ENCODE measurements around the gene MAPK11.

Gene MAPK11

DNA sequence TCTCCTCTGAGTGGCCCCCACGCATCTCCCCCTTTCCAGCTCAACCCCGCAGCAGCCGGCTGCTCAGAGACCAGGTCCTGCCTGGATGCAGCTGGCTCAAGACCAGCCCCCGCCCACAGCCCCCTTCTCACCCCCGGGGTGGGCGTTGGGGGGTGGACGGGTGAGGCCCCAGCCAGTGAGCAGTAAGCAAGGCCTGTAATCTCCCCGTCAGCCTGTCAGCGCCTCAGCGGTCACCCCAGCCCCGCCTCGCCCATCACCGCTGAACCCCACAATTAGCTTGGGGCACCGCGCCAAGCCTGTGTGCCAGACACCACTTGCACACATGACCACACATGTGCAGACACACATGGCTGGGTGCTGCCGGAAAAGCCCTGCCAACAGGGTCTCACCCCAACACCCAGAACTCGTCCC, 31.4 kb upstream of the MAPK11 start:
- Histone ChIP-seq H3K27me3 (replicated peaks in 2 of 5; ENCODE audit: control insufficient read depth in 4 of 5, insufficient read depth in 5 of 5, low read length in 4 of 5) (no peaks in the 10 kb centered on the region), H3K27ac (ENCODE audit: insufficient read depth in 1 of 2, low read depth in 1 of 2, low read length in 2 of 2, poor library complexity in 1 of 2, severe bottlenecking in 2 of 2) (no peak overlapping the region), H3K4me1 (ENCODE audit: control extremely low read depth in 1 of 4, control insufficient read depth in 4 of 4, insufficient read depth in 4 of 4, low read length in 3 of 4) (peaks cover 0 to 84% (median 76%) of the 10 kb centered on the region in 4 experiments), H3K36me3 (ENCODE audit: control insufficient read depth in 4 of 4, insufficient read depth in 4 of 4, low read length in 3 of 4) (peaks cover 0 to 6% (median 0%) of the 10 kb centered on the region in 4 experiments), H3K9me3 (ENCODE audit: control extremely low read depth in 1 of 5, control insufficient read depth in 4 of 5, insufficient read depth in 2 of 5, low read depth in 1 of 5, low read length in 4 of 5) (no peaks in the 10 kb centered on the region), H3K4me3 (ENCODE audit: control insufficient read depth in 1 of 7, extremely low read depth in 1 of 7, insufficient read depth in 4 of 7, low read depth in 2 of 7, low read length in 6 of 7) (peak overlapping the region in 1 of 7 experiments; percentile 4)
- DNase-seq, result peak in 1 of 3 donors; percentile 58
- POLR2A ChIA-PET, result interaction anchor here (0.6 to 6.2 kb wide), 3 partner anchors 10 to 13 kb away, joined by 3 to 33 read pairs (median 3); no protein-coding TSS in a partner anchor
- CTCF ChIA-PET, result interaction anchor here (1.0 to 6.0 kb wide), 6 partner anchors 15 to 40 kb away, joined by 3 to 32 read pairs (median 9); partner anchors contain the start of gene DENND6B
- WGBS (ENCODE audit: insufficient coverage), result 60% methylated on average over 12 of the region's 17 CpGs

DNA sequence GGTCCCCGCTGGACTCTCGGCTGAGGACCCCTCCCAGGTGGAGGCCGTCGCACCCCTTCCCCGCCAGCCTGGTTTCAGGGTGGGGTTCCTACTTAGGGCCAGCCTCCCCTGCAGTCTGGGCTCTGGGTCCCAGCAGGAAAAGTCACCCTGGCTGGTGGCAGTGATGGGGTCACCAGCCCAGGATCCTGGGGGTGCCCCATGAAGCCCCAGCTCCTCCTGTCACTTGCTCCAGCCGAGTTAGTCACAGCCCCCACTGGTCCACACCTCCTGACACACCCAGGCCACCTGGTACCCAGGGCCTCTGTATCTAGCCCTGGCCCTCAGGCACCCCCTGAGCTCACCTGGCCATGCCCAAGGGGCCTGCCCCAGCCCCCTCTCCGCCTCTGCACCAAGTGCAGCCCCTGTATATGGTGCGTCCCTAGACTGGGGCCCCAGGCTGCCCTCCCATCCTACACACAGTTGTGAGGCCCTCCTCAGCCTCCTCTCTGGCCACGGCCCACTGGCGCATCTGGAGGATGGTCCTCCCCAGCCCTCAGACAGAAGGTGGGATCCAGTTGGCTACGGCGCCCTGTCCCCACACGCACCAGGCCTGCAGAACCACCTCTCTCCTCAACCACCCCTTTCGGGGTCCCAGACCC, 30.6 kb upstream of the MAPK11 start:
- H3K27me3 ChIP-seq (replicated peaks in 2 of 5; ENCODE audit: control insufficient read depth in 4 of 5, insufficient read depth in 5 of 5, low read length in 4 of 5), result no peaks in the 10 kb centered on the region
- no peak overlapping the region for H3K27ac ChIP-seq (ENCODE audit: insufficient read depth in 1 of 2, low read depth in 1 of 2, low read length in 2 of 2, poor library complexity in 1 of 2, severe bottlenecking in 2 of 2)
- peaks cover 0 to 6% (median 0%) of the 10 kb centered on the region in 4 experiments for H3K36me3 ChIP-seq (ENCODE audit: control insufficient read depth in 4 of 4, insufficient read depth in 4 of 4, low read length in 3 of 4)
- no peak for DNase-seq
- peak overlapping the region in 1 of 7 experiments; percentile 5 for H3K4me3 ChIP-seq (ENCODE audit: control insufficient read depth in 1 of 7, extremely low read depth in 1 of 7, insufficient read depth in 4 of 7, low read depth in 2 of 7, low read length in 6 of 7)
- POLR2A ChIA-PET, result no interaction called here
- WGBS (ENCODE audit: insufficient coverage), result 95% methylated on average over 11 of the region's 14 CpGs
- peaks cover 0 to 77% (median 71%) of the 10 kb centered on the region in 4 experiments for H3K4me1 ChIP-seq (ENCODE audit: control extremely low read depth in 1 of 4, control insufficient read depth in 4 of 4, insufficient read depth in 4 of 4, low read length in 3 of 4)
- H3K9me3 ChIP-seq (ENCODE audit: control extremely low read depth in 1 of 5, control insufficient read depth in 4 of 5, insufficient read depth in 2 of 5, low read depth in 1 of 5, low read length in 4 of 5), result no peaks in the 10 kb centered on the region
- CTCF ChIA-PET, result interaction anchor here (1.2 to 6.0 kb wide), 3 partner anchors 23 to 41 kb away, joined by 4 to 32 read pairs (median 7); no protein-coding TSS in a partner anchor

DNA sequence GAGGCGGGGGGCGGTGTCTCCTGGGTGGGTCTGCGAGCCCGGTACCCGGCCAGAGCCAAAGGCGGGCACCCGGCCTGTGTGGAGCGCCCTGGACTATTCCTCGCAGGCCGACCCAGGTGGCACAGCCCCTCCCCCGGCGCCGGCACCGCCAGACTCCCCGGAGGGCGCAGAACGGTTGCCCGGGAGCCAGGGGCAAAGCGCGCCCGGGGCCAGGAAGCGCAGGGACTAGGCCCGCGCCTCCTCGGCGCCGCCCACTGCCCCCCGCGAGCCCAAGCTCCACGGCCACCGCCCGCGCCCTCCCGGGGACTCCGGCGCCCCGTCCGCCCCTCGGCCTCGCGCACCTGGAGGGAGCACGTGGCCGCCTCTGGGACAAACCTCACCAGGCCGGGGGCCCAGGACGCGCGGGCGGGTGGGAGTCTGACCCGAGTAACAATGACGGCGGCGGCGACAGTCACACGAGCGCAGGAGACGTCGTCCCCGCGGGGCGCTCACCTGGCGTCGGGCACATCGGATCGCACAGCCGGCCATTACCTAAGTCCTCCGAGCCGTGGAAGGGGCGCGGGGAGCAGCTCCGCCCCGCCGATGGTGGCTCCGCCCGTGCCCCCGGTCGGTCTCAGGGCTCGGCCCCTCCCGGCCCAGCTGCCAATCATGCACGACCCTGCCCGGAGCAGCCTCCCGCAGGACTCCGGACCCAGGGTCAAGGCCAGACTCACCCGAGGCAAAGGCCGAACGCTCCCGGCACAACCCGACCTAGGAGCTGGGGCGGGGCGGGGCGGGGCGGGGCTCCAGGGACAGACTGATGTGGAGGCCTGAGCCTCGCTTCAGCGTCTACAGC, 29.8 kb upstream of the MAPK11 start:
- H3K4me3 ChIP-seq (ENCODE audit: control insufficient read depth in 1 of 7, extremely low read depth in 1 of 7, insufficient read depth in 4 of 7, low read depth in 2 of 7, low read length in 6 of 7), result peak overlapping the region in 4 of 7 experiments; percentile 28 to 64 (median 54)
- CTCF ChIA-PET, result interaction anchor here (0.6 to 6.0 kb wide), 8 partner anchors 12 to 51 kb away, joined by 3 to 32 read pairs (median 4); partner anchors contain the start of gene DENND6B
- no peaks in the 10 kb centered on the region for H3K9me3 ChIP-seq (ENCODE audit: control extremely low read depth in 1 of 5, control insufficient read depth in 4 of 5, insufficient read depth in 2 of 5, low read depth in 1 of 5, low read length in 4 of 5)
- DNase-seq, result peak in 1 of 3 donors; percentile 24
- H3K36me3 ChIP-seq (ENCODE audit: control insufficient read depth in 4 of 4, insufficient read depth in 4 of 4, low read length in 3 of 4), result peaks cover 0 to 6% (median 0%) of the 10 kb centered on the region in 4 experiments
- 26% methylated on average over 88 of the region's 93 CpGs for WGBS (ENCODE audit: insufficient coverage)
- H3K4me1 ChIP-seq (ENCODE audit: control extremely low read depth in 1 of 4, control insufficient read depth in 4 of 4, insufficient read depth in 4 of 4, low read length in 3 of 4), result peaks cover 0 to 73% (median 64%) of the 10 kb centered on the region in 4 experiments
- H3K27me3 ChIP-seq (replicated peaks in 2 of 5; ENCODE audit: control insufficient read depth in 4 of 5, insufficient read depth in 5 of 5, low read length in 4 of 5), result no peaks in the 10 kb centered on the region
- H3K27ac ChIP-seq (ENCODE audit: insufficient read depth in 1 of 2, low read depth in 1 of 2, low read length in 2 of 2, poor library complexity in 1 of 2, severe bottlenecking in 2 of 2), result no peak overlapping the region
- POLR2A ChIA-PET, result interaction anchor here (0.6 kb wide), 2 partner anchors 56 to 69 kb away, joined by 3 to 6 read pairs; no protein-coding TSS in a partner anchor

DNA sequence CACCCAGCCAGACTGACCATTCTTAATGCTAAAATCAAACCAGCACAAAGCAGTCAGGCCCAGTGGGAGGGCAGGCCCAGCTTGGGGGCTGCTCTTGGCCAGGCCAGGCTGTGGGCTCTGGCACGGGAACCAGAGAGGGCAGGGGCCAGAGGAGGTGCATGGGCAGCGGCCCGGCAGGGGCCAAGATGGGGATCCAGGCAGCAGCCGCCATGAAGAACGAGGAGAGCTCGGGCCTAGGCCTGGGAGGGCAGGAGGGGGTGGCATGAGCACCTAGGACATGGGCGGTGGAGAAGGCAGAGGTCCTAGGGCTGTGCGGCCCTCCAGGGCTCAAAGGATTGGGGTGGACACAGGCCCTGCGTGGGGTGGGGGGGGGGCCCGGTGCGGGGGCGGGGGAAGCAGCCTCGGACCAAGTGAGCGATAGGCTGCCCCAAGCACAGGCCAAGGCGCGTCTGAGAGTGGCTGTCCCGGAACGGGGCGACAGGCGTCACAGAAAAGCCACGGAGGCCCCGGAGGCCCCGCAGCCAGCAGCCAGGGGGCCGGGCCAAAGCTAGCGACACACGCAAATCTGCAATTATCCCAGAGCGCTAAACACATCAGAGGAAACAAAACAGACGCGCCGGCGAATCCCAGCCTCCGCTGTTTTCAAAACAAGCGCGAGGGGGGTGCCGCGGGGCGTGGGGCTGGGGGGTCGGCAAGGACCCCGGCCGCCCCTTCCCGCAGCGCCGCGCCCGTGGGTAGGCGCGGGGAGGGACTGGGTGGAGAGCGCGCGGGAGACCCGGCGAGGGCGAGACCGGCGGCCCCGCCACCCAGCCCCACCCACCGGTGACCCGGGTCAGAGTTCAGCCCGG, 29.0 kb upstream of the MAPK11 start:
- Histone ChIP-seq H3K4me3 (ENCODE audit: control insufficient read depth in 1 of 7, extremely low read depth in 1 of 7, insufficient read depth in 4 of 7, low read depth in 2 of 7, low read length in 6 of 7) (peak overlapping the region in 4 of 7 experiments; percentile 28 to 64 (median 54)), H3K9me3 (ENCODE audit: control extremely low read depth in 1 of 5, control insufficient read depth in 4 of 5, insufficient read depth in 2 of 5, low read depth in 1 of 5, low read length in 4 of 5) (no peaks in the 10 kb centered on the region), H3K27ac (ENCODE audit: insufficient read depth in 1 of 2, low read depth in 1 of 2, low read length in 2 of 2, poor library complexity in 1 of 2, severe bottlenecking in 2 of 2) (no peak overlapping the region), H3K36me3 (ENCODE audit: control insufficient read depth in 4 of 4, insufficient read depth in 4 of 4, low read length in 3 of 4) (peaks cover 0 to 6% (median 0%) of the 10 kb centered on the region in 4 experiments), H3K4me1 (ENCODE audit: control extremely low read depth in 1 of 4, control insufficient read depth in 4 of 4, insufficient read depth in 4 of 4, low read length in 3 of 4) (peaks cover 0 to 71% (median 63%) of the 10 kb centered on the region in 4 experiments), H3K27me3 (replicated peaks in 2 of 5; ENCODE audit: control insufficient read depth in 4 of 5, insufficient read depth in 5 of 5, low read length in 4 of 5) (no peaks in the 10 kb centered on the region)
- peak in 2 of 3 donors; percentile 56 to 66 for DNase-seq
- WGBS (ENCODE audit: insufficient coverage), result 20% methylated on average over 30 of the region's 59 CpGs
- ChIA-PET POLR2A (interaction anchor here (0.6 to 0.7 kb wide), 3 partner anchors 8 to 464 kb away, joined by 3 read pairs; partner anchors contain the start of gene PLXNB2), CTCF (interaction anchor here (0.6 to 2.5 kb wide), 10 partner anchors 11 to 52 kb away, joined by 3 to 9 read pairs (median 4); partner anchors contain the start of gene DENND6B)

DNA sequence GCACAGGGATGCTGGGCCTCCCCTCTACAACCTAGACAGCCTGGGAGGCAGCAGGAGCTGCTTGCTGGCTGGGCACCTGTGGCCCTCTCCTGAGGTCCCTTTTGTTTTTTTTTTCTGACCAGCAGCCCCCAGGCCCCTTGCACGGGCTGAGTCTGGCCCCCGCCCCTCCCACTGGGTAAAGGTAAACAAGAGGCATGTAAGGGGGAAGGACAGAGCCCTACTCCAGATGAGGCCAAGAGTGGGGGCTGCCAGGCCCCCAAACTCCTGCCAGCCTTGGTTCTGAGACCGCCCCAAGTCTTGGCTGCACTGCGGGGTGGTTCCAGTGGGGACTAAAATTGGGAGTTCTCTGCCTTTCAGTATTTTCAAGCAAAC, 28.1 kb upstream of the MAPK11 start:
- Histone ChIP-seq H3K4me3 (ENCODE audit: control insufficient read depth in 1 of 7, extremely low read depth in 1 of 7, insufficient read depth in 4 of 7, low read depth in 2 of 7, low read length in 6 of 7) (no peak overlapping the region), H3K36me3 (ENCODE audit: control insufficient read depth in 4 of 4, insufficient read depth in 4 of 4, low read length in 3 of 4) (peaks cover 0 to 6% (median 0%) of the 10 kb centered on the region in 4 experiments), H3K27me3 (replicated peaks in 2 of 5; ENCODE audit: control insufficient read depth in 4 of 5, insufficient read depth in 5 of 5, low read length in 4 of 5) (no peaks in the 10 kb centered on the region), H3K9me3 (ENCODE audit: control extremely low read depth in 1 of 5, control insufficient read depth in 4 of 5, insufficient read depth in 2 of 5, low read depth in 1 of 5, low read length in 4 of 5) (no peaks in the 10 kb centered on the region), H3K4me1 (ENCODE audit: control extremely low read depth in 1 of 4, control insufficient read depth in 4 of 4, insufficient read depth in 4 of 4, low read length in 3 of 4) (peaks cover 0 to 70% (median 63%) of the 10 kb centered on the region in 4 experiments), H3K27ac (ENCODE audit: insufficient read depth in 1 of 2, low read depth in 1 of 2, low read length in 2 of 2, poor library complexity in 1 of 2, severe bottlenecking in 2 of 2) (no peak overlapping the region)
- no peak for DNase-seq
- WGBS (ENCODE audit: insufficient coverage), result 100% methylated on average over 3 of the region's 4 CpGs
- ChIA-PET POLR2A (interaction anchor here (0.6 to 0.7 kb wide), 2 partner anchors 9 to 342 kb away, joined by 3 read pairs; partner anchors contain the start of gene PLXNB2), CTCF (interaction anchor here (1.0 to 2.5 kb wide), 5 partner anchors 8 to 28 kb away, joined by 3 to 9 read pairs (median 3); partner anchors contain the start of gene DENND6B)
